GM12865 (cell line): Measurements from ENCODE around the gene RXFP2.

Source experiments
- DNase-seq: peaks from one replicate; pipeline ENCODE4 v3.0.0; 2010; ENCODE audit warnings: low read depth
- H3K4me3 ChIP-seq: 2 replicates; pipeline ENCODE4 v1.5.1; 2011; ENCODE audit warnings: mild to moderate bottlenecking, low read depth, low read length, control low read depth
- CTCF ChIP-seq: IDR thresholded peaks from 2 replicates; pipeline ENCODE4 v1.5.1; 2011; ENCODE audit warnings: low read length, control low read depth, low read depth, inconsistent platforms; ENCODE audit not compliant: insufficient read depth; ENCODE audit errors: missing control alignments

RXFP2 gene

GRCh38 chr13:31722673-31723072 lies 16.7 kb upstream of the RXFP2 start:
- no peak for DNase-seq
- no peak overlapping the region for H3K4me3 ChIP-seq
- no peak for TF ChIP-seq CTCF

DNA sequence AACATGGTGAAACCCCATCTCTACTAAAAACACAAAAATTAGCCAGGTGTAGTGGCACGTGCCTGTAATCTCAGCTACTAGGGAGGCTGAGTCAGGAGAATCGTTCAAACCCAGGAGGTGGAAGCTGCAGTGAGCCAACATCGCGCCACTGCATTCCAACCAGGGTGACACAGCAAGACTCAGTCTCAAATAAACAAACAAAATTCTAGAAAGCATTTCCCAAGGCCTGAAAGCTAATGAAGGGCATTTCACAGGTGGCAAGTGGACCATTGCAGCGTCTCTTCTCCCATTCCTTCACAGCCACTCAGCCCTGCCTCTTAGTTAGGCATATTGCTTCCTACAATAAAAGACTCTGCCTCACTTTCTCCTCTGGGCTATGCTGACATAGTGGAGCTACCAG lies 13.5 kb upstream of the RXFP2 start:
- no peak overlapping the region for H3K4me3 ChIP-seq
- TF ChIP-seq CTCF = no peak
- no peak for DNase-seq

DNA sequence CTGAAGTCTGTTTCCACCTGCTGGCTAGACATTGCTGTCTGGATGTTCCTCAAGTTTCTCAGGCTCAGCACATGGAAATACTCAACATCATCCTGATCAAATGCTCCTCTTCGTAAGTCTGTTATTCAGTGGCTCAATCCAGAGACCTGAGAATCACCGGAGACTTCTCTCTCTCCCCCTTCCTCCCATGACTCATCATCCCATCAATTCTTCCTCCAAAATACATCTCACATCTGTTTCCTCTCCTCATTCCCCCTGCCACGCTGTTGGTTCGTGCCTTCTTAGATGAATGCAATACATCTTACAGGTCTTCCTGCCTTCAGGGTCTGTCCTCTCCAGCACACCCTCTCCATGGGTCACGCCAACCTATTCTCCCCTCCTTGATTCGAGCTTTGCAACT lies 7.4 kb upstream of the RXFP2 start:
- no peak for DNase-seq
- H3K4me3 ChIP-seq = no peak overlapping the region
- no peak for TF ChIP-seq CTCF

GRCh38 chr13:31733066-31733465 lies 6.3 kb upstream of the RXFP2 start:
- H3K4me3 ChIP-seq = no peak overlapping the region
- no peak for DNase-seq
- no peak for TF ChIP-seq CTCF

DNA sequence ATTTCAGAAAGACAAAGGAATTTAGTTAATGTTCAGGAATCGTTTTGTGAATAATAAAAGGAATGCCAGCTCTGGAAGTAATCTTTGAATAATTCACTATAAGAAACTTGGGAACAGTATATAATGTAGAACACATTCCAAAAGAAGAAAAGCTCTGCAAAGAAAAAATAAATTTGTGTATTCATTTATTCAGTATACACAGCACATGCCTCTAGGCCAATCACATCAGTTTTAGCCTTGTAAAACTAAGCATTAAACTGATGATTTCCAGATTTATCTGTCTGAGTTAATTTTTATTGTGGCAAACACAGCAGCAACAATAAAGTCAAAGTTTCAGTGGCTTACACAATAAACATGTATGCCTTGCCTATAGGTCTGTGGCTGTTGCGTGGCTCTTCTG lies 5.7 kb upstream of the RXFP2 start:
- no peak for TF ChIP-seq CTCF
- no peak for DNase-seq
- no peak overlapping the region for H3K4me3 ChIP-seq

- H3K4me3 ChIP-seq = no peak overlapping the region
- peak; percentile 94 for TF ChIP-seq CTCF
- peak; percentile 81 for DNase-seq
Measured at GRCh38 chr13:31742097-31742734, 2.9 kb downstream of the RXFP2 start.

- no peak for DNase-seq
- TF ChIP-seq CTCF = no peak
- H3K4me3 ChIP-seq = no peak overlapping the region
Measured at GRCh38 chr13:31747291-31747690, 8.0 kb downstream of the RXFP2 start.
